ENCODE data around the gene NAPEPLD.
"Not testable (repeated sequence)": the region's sequence is repeated elsewhere in the genome, so short reads cannot be mapped to it uniquely, and the experiment has no call there.

The NAPEPLD gene

DNA sequence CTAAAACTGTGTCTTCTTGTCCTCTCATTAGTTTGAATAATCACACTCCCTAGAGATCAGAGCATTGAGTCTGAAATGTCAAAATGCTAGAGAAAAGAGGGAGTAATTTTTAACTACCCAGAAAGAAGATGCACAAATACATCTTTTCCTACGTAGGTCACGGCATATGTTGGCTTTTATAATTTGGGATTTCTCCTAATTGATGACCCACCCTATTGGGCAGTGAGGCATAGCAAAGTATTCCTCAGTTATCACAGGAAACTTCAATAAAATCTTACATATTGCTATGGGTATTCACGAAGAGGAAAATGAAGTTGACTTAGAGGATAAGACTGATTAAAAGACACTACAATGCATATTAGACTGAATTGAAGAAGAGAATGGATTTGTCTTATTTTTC lies 48.6 kb downstream of the NAPEPLD start:
- Histone ChIP-seq H3K4me1 (ENCODE audit: control insufficient read depth in 1 of 2, insufficient read depth in 2 of 2, low read length in 2 of 2) (no peaks in the 10 kb centered on the region), H3K4me3 (ENCODE audit: low read depth in 1 of 2, low read length in 2 of 2) (no peak overlapping the region), H3K36me3 (ENCODE audit: control insufficient read depth in 1 of 2, insufficient read depth in 2 of 2, low read length in 2 of 2) (peaks cover 35% of the 10 kb centered on the region in 2 donors), H3K27me3 (ENCODE audit: low read depth, low read length) (no peaks in the 10 kb centered on the region), H3K27ac (ENCODE audit: low read length) (no peak overlapping the region), H3K9me3 (ENCODE audit: control insufficient read depth in 1 of 2, low read length in 2 of 2) (no peaks in the 10 kb centered on the region)

DNA sequence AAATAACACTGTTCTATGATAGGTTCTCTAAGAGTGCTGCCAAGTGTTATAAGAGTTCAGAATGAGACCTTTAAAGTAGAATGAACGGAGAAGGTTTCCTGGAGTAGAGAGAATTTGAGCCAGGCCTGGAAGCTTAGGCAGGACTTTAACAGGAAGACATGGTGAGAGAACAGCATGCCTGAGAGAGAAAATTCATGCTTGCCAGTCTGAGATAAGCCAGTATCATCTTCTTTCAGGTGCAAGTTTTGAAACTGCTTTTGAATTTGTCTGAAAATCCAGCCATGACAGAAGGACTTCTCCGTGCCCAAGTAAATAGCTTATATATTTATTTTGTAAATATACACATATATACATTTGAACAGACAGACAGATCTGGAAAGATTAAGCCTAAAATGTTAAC lies 51.9 kb downstream of the NAPEPLD start:
- Histone ChIP-seq H3K27me3 (ENCODE audit: low read depth, low read length) (no peaks in the 10 kb centered on the region), H3K36me3 (ENCODE audit: control insufficient read depth in 1 of 2, insufficient read depth in 2 of 2, low read length in 2 of 2) (peaks cover 20 to 22% of the 10 kb centered on the region in 2 donors), H3K4me1 (ENCODE audit: control insufficient read depth in 1 of 2, insufficient read depth in 2 of 2, low read length in 2 of 2) (no peaks in the 10 kb centered on the region), H3K27ac (ENCODE audit: low read length) (no peak overlapping the region), H3K9me3 (ENCODE audit: control insufficient read depth in 1 of 2, low read length in 2 of 2) (no peaks in the 10 kb centered on the region), H3K4me3 (ENCODE audit: low read depth in 1 of 2, low read length in 2 of 2) (no peak overlapping the region)

DNA sequence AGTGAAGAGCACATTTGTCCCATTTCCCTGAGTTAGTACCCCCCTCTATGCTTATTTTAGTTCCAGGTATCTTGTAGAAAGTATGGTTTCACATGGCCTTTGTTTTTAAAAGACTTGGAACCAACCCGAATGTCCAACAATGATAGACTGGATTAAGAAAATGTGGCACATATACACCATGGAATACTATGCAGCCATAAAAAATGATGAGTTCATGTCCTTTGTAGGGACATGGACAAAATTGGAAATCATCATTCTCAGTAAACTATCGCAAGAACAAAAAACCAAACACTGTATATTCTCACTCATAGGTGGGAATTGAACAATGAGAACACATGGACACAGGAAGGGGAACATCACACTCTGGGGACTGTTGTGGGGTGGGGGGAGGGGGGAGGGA lies 53.3 kb downstream of the NAPEPLD start:
- H3K36me3 ChIP-seq (ENCODE audit: control insufficient read depth in 1 of 2, insufficient read depth in 2 of 2, low read length in 2 of 2), result peaks cover 17 to 20% of the 10 kb centered on the region in 2 donors
- H3K4me1 ChIP-seq (ENCODE audit: control insufficient read depth in 1 of 2, insufficient read depth in 2 of 2, low read length in 2 of 2); H3K27ac ChIP-seq (ENCODE audit: low read length); H3K27me3 ChIP-seq (ENCODE audit: low read depth, low read length); H3K4me3 ChIP-seq (ENCODE audit: low read depth in 1 of 2, low read length in 2 of 2); H3K9me3 ChIP-seq (ENCODE audit: control insufficient read depth in 1 of 2, low read length in 2 of 2): not testable (repeated sequence)

DNA sequence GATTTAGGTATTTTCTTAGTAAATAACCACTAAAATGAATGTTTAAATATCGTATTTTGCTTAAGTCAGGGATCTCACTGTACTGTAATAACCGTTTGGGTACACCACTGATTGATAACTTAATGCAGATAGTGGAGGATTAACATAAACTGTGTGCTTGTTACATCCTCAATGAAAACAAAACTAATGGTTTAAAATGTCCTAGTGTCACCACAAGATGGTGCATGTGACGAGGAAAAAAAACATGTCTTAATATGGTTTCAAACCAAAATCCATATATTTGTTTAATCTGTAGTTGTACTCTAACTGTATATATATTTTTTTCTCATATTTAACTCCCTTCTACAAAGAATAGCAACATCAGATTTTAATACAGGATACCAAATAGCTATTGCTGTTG lies 54.8 kb downstream of the NAPEPLD start:
- no peaks in the 10 kb centered on the region for H3K4me1 ChIP-seq (ENCODE audit: control insufficient read depth in 1 of 2, insufficient read depth in 2 of 2, low read length in 2 of 2)
- H3K27me3 ChIP-seq (ENCODE audit: low read depth, low read length), result no peaks in the 10 kb centered on the region
- no peak overlapping the region for H3K27ac ChIP-seq (ENCODE audit: low read length)
- H3K36me3 ChIP-seq (ENCODE audit: control insufficient read depth in 1 of 2, insufficient read depth in 2 of 2, low read length in 2 of 2), result peaks cover 17 to 23% of the 10 kb centered on the region in 2 donors
- no peaks in the 10 kb centered on the region for H3K9me3 ChIP-seq (ENCODE audit: control insufficient read depth in 1 of 2, low read length in 2 of 2)
- H3K4me3 ChIP-seq (ENCODE audit: low read depth in 1 of 2, low read length in 2 of 2), result no peak overlapping the region

DNA sequence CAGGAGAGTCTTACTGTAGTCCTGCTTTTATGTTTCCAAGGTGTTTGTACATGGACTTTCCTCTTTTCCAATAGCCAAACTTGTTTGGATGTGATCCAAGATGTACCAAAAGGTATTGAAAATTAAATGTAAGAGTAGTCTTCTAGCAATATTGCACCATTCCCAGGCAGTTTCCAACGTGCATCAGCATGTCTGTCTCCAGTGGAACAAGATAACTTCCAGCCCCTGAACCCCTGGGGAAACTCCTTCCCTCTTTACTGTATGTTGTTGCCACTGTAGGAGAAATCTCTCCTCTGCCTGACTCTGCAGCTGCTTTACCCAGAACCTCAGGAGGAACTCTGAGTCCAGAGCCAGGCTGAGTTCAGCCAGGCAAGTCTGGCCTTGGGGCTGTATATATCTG lies 55.5 kb downstream of the NAPEPLD start:
- Histone ChIP-seq H3K27ac (ENCODE audit: low read length) (no peak overlapping the region), H3K4me1 (ENCODE audit: control insufficient read depth in 1 of 2, insufficient read depth in 2 of 2, low read length in 2 of 2) (no peaks in the 10 kb centered on the region), H3K4me3 (ENCODE audit: low read depth in 1 of 2, low read length in 2 of 2) (no peak overlapping the region), H3K9me3 (ENCODE audit: control insufficient read depth in 1 of 2, low read length in 2 of 2) (no peaks in the 10 kb centered on the region), H3K27me3 (ENCODE audit: low read depth, low read length) (no peaks in the 10 kb centered on the region), H3K36me3 (ENCODE audit: control insufficient read depth in 1 of 2, insufficient read depth in 2 of 2, low read length in 2 of 2) (peaks cover 20 to 27% of the 10 kb centered on the region in 2 donors)

DNA sequence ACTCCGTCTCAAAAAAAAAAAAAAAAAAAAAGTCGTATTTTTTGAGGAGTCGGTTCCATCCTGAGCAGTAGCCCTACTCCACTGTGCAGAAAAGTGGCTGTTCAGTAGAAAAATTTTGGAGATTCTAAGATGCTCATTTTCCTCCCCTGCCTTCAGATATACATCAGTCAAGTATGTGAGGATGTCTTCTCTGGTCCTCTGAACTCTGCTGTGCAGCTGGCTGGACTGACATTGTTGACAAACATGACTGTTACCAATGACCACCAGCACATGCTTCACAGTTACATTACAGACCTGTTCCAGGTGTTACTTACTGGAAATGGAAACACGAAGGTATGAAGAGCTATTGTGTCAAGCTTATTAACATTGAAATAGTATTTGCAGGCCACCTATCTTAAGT lies 56.6 kb downstream of the NAPEPLD start:
- not testable (repeated sequence) for H3K27ac ChIP-seq (ENCODE audit: low read length); H3K4me3 ChIP-seq (ENCODE audit: low read depth in 1 of 2, low read length in 2 of 2); H3K9me3 ChIP-seq (ENCODE audit: control insufficient read depth in 1 of 2, low read length in 2 of 2); H3K27me3 ChIP-seq (ENCODE audit: low read depth, low read length); H3K4me1 ChIP-seq (ENCODE audit: control insufficient read depth in 1 of 2, insufficient read depth in 2 of 2, low read length in 2 of 2)
- peaks cover 25 to 32% of the 10 kb centered on the region in 2 donors for H3K36me3 ChIP-seq (ENCODE audit: control insufficient read depth in 1 of 2, insufficient read depth in 2 of 2, low read length in 2 of 2)

DNA sequence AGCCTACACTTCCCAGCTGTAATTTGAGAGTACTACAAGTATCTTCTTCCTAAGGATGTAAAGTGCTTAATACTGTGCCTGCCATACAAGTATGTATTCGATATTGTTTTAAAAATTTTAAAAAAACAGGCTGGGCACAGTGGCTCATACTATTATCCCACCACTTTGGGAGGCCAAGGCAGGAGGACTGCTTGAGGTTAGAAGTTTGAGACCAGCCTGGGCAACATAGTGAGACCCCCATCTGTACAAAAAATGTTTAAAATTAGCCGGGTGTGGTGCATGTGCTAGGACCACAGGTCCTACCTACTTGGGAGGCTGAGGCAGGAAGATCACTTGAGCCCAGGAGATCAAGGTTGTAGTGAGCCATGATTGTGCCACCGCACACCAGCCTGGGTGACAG lies 65.7 kb downstream of the NAPEPLD start:
- H3K27me3 ChIP-seq (ENCODE audit: low read depth, low read length), result no peaks in the 10 kb centered on the region
- H3K36me3 ChIP-seq (ENCODE audit: control insufficient read depth in 1 of 2, insufficient read depth in 2 of 2, low read length in 2 of 2), result peaks cover 26 to 32% of the 10 kb centered on the region in 2 donors
- no peaks in the 10 kb centered on the region for H3K4me1 ChIP-seq (ENCODE audit: control insufficient read depth in 1 of 2, insufficient read depth in 2 of 2, low read length in 2 of 2)
- no peak overlapping the region for H3K27ac ChIP-seq (ENCODE audit: low read length)
- H3K9me3 ChIP-seq (ENCODE audit: control insufficient read depth in 1 of 2, low read length in 2 of 2), result no peaks in the 10 kb centered on the region
- H3K4me3 ChIP-seq (ENCODE audit: low read depth in 1 of 2, low read length in 2 of 2), result no peak overlapping the region

DNA sequence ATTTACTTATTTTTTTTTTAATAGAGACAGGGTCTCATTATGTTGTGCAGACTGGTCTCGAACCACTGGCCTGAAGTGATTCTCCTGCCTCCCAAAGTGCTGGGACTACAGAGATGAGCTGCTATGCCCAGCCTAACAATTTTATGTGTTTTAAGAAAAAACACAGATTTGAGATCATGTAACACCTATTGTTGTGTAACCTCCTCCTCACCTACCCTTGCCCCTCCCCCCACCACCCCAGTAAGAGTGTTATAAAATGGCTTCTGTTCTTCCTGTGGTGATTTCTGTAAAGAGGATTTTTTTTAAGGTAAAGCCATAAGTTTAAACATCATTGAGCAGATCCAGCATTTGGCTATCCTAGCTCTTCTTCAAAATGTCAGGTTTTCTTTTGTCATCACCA lies 66.4 kb downstream of the NAPEPLD start:
- Histone ChIP-seq H3K27ac (ENCODE audit: low read length) (no peak overlapping the region), H3K27me3 (ENCODE audit: low read depth, low read length) (no peaks in the 10 kb centered on the region), H3K36me3 (ENCODE audit: control insufficient read depth in 1 of 2, insufficient read depth in 2 of 2, low read length in 2 of 2) (peaks cover 23 to 26% of the 10 kb centered on the region in 2 donors), H3K9me3 (ENCODE audit: control insufficient read depth in 1 of 2, low read length in 2 of 2) (no peaks in the 10 kb centered on the region), H3K4me3 (ENCODE audit: low read depth in 1 of 2, low read length in 2 of 2) (no peak overlapping the region), H3K4me1 (ENCODE audit: control insufficient read depth in 1 of 2, insufficient read depth in 2 of 2, low read length in 2 of 2) (peaks cover 0 to 2% of the 10 kb centered on the region in 2 donors)

DNA sequence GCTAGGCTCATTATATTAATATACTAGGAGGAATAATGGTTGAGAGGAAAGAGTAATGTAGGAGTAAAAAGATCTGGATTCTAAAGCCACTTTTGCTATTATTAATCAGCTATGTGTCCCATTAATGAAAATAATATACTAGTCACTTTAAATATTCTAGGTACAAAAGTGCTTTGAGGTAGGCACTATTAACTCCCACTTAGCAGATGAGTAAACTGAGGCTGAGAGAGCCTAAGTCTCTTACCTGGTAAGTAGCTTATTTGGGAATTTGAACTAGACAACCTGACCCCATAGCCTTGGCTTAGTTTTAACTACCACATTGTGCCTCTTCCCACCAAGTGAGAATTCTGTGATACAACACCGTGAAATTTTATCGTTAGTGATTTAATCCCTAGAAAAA lies 68.0 kb downstream of the NAPEPLD start:
- H3K4me3 ChIP-seq (ENCODE audit: low read depth in 1 of 2, low read length in 2 of 2), result no peak overlapping the region
- H3K27ac ChIP-seq (ENCODE audit: low read length), result no peak overlapping the region
- H3K36me3 ChIP-seq (ENCODE audit: control insufficient read depth in 1 of 2, insufficient read depth in 2 of 2, low read length in 2 of 2), result peaks cover 15% of the 10 kb centered on the region in 2 donors
- no peaks in the 10 kb centered on the region for H3K9me3 ChIP-seq (ENCODE audit: control insufficient read depth in 1 of 2, low read length in 2 of 2)
- peaks cover 4 to 16% of the 10 kb centered on the region in 2 donors for H3K4me1 ChIP-seq (ENCODE audit: control insufficient read depth in 1 of 2, insufficient read depth in 2 of 2, low read length in 2 of 2)
- no peaks in the 10 kb centered on the region for H3K27me3 ChIP-seq (ENCODE audit: low read depth, low read length)

DNA sequence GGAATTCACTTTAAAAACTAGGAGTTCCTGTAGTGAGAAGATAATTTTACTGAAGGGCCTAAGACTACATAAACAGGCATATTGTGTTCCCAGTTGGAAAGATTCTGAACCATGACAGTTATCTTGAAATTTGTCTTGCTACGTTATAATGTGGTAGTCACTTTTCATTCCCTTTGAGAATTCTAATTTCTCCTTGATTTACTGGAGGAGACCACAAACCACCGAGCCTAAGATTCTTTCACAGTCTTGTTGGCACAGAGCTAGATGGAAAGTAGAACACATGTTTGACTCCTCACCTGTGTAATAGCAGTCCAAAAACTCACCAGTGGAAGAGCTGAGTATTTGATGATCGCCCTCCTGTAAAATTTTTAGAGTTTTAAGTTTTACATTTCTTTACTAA lies 69.1 kb downstream of the NAPEPLD start:
- peaks cover 9 to 10% of the 10 kb centered on the region in 2 donors for H3K36me3 ChIP-seq (ENCODE audit: control insufficient read depth in 1 of 2, insufficient read depth in 2 of 2, low read length in 2 of 2)
- H3K9me3 ChIP-seq (ENCODE audit: control insufficient read depth in 1 of 2, low read length in 2 of 2), result no peaks in the 10 kb centered on the region
- H3K4me3 ChIP-seq (ENCODE audit: low read depth in 1 of 2, low read length in 2 of 2), result no peak overlapping the region
- H3K4me1 ChIP-seq (ENCODE audit: control insufficient read depth in 1 of 2, insufficient read depth in 2 of 2, low read length in 2 of 2), result peaks cover 6 to 17% of the 10 kb centered on the region in 2 donors
- no peaks in the 10 kb centered on the region for H3K27me3 ChIP-seq (ENCODE audit: low read depth, low read length)
- no peak overlapping the region for H3K27ac ChIP-seq (ENCODE audit: low read length)

DNA sequence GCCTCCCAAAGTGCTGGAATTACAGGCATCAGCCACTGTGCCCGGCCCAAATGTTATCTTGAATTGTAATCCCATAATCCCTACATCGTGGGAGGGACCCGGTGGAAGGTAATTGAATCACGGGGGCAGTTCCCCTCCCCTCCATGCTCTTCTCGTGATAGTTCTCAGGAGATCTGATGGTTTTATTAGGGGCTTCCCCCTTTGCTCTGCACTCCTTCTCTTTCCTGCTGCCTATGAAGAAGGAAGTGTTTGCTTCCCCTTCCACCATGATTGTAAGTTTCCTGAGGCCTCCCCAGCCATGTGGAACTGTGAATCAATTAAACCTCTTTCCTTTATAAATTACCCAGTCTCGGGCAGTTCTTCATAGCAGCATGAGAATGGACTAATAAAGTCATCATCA lies 70.7 kb downstream of the NAPEPLD start:
- not testable (repeated sequence) for H3K27ac ChIP-seq (ENCODE audit: low read length); H3K27me3 ChIP-seq (ENCODE audit: low read depth, low read length); H3K9me3 ChIP-seq (ENCODE audit: control insufficient read depth in 1 of 2, low read length in 2 of 2); H3K36me3 ChIP-seq (ENCODE audit: control insufficient read depth in 1 of 2, insufficient read depth in 2 of 2, low read length in 2 of 2); H3K4me3 ChIP-seq (ENCODE audit: low read depth in 1 of 2, low read length in 2 of 2)
- peaks cover 6 to 22% of the 10 kb centered on the region in 2 donors for H3K4me1 ChIP-seq (ENCODE audit: control insufficient read depth in 1 of 2, insufficient read depth in 2 of 2, low read length in 2 of 2)

DNA sequence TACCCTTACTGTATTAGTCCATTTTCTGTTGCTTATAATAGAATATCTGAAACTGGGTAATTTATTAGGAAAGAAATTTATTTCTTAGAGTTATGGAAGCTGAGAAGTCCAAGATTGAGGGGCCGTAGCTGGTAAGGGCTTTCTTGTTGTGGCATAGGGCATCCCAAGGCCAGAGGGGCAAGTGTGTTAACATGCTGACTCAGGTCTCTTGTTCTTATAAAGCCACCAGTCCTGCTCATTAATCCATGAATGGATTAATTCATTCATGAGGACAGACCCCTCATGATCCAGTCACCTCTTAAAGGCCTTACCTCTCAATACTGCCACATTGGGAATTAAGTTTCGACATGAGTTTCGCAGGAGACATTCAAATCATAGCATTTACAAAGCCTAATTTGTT lies 71.6 kb downstream of the NAPEPLD start:
- H3K36me3 ChIP-seq (ENCODE audit: control insufficient read depth in 1 of 2, insufficient read depth in 2 of 2, low read length in 2 of 2), result no peaks in the 10 kb centered on the region
- H3K4me3 ChIP-seq (ENCODE audit: low read depth in 1 of 2, low read length in 2 of 2), result no peak overlapping the region
- H3K9me3 ChIP-seq (ENCODE audit: control insufficient read depth in 1 of 2, low read length in 2 of 2), result no peaks in the 10 kb centered on the region
- no peaks in the 10 kb centered on the region for H3K27me3 ChIP-seq (ENCODE audit: low read depth, low read length)
- H3K27ac ChIP-seq (ENCODE audit: low read length), result no peak overlapping the region
- H3K4me1 ChIP-seq (ENCODE audit: control insufficient read depth in 1 of 2, insufficient read depth in 2 of 2, low read length in 2 of 2), result peaks cover 6 to 22% of the 10 kb centered on the region in 2 donors
